Measurements from ENCODE around the gene CTAG2.
"Not testable (repeated sequence)": the region's sequence is repeated elsewhere in the genome, so short reads cannot be mapped to it uniquely, and the experiment has no call there.

Gene CTAG2

DNA sequence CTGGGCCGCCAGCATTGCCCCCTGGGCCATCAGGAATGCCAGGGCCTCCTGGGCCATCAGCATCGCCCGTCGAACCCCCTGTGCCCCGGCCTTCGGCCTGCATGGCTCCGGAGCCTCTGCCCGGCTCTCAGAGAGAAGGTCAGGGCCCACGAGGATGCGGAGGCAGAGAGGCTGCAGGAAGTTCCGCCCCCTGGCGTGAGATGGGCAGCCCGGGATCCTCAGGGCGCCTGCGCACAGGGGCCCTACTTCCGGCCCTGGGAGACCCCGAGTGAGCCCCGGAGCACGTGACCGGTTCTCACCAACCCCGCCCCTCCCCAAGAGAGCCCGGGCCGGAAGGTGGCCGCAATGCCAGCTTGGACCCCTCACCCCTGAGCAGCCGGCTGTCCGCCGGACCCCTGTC lies at the start of gene CTAG2:
CTAG2 (minus strand) TSS at position 167 of the 400 bp plus-strand sequence; CDS start at position 103, 64 bp downstream.
- DNase-seq (ENCODE audit: low read depth in 2 of 2): not testable (repeated sequence)

DNA sequence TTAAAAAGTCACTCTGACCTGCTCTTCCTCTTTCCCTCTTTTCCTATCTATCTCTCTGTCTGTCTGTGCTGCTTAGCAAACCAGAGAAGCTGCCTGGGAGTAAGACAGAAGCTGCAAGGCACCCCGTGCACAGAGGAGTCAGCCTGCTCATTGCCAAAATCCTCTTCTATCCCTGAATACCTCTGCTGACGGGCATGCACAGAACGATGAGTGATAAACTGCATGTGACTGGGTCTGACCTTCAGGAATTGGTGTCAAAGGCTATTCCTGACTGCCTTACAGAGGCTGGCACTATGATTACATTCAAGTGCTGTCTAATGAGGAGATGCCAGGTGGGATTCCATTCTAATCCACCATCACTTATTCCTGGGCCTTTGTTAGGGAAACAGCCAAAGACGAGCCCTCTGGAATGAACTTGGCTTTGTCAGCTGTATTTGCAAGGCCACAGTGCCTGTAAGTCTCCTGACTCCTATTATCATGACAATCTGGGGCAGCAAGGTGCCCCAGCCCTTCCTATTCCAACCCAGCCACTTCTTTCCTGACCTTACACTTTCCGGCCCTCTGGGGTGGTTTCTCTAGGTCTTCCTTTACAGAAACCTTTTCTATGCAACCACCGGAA lies 45.4 kb upstream of the CTAG2 start:
- no peak for DNase-seq (ENCODE audit: low read depth in 2 of 2)

DNA sequence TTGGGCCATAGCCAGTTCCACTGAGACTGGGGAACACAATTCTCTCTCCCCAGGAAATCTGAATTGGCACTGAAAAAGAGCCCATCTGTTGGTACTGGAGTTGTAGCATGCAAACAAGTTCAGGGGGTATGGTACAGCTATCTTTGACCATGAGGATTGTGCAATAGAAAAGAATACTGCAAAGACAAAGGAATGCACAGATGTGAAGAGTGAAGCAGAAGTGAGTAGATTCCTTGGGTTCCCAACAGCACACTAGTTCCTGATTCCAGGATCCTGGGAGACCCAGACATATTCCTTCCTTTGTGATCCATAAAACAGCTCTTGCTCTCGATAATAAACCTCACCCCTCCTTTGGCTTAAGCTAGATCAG lies 43.3 kb upstream of the CTAG2 start:
- DNase-seq (ENCODE audit: low read depth in 2 of 2): no peak

DNA sequence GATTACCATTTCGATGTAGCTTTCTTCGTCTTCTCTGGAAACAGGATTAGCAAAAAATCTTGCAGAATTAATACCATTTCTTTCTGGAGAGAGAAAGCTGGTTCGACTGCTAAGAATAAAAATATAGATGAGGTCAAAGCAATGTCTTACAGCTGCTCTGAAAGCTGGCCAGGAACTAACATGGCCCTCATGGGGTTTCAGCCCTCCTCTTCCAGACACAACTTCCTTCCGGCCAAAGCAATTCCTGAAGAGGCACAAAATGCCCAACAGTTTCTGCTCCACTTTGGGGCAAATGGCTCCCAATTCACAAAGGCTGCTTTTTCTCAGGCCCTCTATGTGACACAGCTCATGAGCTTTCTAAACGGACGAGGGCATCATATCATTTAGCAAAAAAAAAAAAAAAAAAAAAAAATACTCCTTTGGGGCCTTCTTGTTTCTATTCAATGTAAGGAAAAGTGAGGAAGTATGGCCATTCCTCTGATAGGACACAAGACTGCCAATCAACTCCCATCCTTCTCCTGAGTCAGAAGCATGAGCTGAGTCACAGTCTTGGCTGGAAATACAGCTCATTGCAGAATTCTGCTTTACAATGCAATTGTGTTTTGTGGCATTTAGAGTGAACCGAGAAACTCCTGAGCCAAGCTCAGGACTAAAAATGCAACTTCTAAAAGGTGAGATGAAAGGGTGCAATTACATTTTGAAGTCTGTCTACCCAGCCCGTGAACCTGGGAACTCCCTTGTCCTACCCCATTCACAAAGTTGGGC lies 42.7 kb upstream of the CTAG2 start:
- DNase-seq (ENCODE audit: low read depth in 2 of 2): peak; percentile 47 to 59

DNA sequence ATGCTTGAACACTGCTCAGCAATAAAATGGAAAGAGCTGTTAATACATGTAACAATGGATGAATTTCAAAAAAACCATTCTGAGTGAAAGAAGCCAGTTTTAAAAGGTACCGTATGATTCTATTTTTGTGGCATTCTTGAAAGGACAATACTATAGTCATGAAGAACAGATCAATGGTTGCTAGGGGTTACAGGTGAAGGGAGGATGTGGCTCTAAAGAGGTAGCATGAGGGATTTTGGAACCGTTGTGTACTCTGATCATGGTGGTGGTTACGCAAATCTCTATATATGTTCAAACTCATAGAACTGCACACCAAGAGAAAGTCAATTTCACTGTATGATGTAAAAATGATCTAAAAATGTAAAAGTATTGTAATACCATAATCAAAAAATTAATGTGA lies 40.0 kb upstream of the CTAG2 start:
- DNase-seq (ENCODE audit: low read depth in 2 of 2): no peak

DNA sequence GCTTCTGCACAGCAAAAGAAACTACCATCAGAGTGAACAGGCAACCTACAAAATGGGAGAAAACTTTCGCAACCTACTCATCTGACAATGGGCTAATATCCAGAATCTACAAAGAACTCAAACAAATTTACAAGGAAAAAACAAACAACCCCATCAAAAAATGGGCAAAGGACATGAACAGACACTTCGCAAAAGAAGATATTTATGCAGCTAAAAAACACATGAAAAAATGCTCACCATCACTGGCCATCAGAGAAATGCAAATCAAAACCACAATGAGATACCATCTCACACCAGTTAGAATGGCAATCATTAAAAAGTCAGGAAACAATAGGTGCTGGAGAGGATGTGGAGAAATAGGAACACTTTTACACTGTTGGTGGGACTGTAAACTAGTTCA lies 37.1 kb upstream of the CTAG2 start:
- DNase-seq (ENCODE audit: low read depth in 2 of 2): not testable (repeated sequence)

DNA sequence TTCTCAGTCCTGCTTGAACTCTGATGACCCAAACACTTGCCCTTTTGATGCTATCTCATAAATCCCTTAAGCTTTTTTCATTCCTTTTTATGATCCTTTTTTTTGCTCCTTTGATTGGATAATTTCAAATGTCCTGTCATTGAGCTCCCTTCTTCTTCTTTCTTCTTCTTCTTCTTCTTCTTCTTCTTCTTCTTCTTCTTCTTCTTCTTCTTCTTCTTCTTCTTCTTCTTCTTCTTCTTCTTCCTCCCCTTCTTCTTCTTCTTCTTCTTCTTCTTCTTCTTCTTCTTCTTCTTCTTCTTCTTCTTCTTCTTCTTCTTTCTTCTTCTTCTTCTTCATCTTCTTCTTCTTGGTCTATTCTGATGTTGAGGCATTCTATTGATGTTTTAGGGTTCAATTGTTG lies 18.7 kb upstream of the CTAG2 start:
- DNase-seq (ENCODE audit: low read depth in 2 of 2): not testable (repeated sequence)

DNA sequence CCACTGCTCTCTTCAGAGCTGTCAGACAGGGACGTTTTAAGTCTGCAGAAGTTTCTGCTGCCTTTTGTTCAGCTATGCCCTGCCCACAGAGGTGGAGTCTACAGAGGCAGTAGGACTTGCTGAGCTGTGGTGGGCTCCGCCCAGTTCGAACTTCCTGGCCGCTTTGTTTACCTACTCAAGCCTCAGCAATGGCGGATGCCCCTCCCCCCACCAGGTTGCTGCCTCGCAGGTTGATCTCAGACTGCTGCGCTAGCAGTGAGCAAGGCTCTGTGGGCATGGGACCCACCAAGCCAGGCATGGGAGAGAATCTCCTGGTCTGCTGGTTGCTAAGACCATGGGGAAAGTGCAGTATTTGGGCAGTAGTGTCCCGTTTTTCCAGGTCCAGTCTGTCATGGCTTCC lies 17.5 kb upstream of the CTAG2 start:
- not testable (repeated sequence) for DNase-seq (ENCODE audit: low read depth in 2 of 2)

DNA sequence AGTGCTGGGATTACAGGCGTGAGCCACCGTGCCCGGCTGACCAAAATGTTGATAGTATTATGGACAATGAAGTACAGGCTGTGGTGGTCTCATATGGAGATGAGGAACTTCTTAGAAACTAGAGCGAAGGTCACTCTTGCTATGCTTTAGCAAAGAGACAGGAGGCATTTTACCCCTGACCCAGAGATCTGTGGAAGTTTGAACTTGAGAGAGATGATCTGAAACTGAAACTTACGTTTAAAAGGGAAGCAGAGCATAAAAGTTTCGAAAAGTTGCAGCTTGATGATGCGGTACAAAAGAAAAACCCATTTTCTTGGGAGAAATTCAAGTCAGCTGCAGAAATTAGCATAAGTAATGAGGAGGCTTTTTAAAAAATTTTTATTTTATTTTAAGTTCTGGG lies 8.5 kb upstream of the CTAG2 start:
- DNase-seq (ENCODE audit: low read depth in 2 of 2): no peak

DNA sequence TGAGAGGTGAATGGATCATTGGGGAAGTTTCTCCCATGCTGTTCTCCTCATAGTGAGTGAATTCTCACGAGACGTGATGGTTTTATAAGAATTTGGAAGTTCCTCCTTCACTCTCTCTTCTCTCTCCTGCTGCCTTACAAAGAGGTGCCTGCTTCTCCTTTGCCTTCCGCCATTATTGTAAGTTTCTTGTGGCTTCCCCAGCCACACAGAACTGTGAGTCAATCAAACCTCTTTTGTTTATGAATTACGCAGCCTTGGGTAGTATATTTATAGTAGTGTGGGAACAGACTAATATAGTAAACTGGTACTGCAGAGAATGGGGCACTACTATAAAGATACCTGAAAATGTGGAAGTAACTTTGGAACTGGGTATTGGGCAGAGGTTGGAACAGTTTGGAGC lies 7.8 kb upstream of the CTAG2 start:
- DNase-seq (ENCODE audit: low read depth in 2 of 2): no peak

DNA sequence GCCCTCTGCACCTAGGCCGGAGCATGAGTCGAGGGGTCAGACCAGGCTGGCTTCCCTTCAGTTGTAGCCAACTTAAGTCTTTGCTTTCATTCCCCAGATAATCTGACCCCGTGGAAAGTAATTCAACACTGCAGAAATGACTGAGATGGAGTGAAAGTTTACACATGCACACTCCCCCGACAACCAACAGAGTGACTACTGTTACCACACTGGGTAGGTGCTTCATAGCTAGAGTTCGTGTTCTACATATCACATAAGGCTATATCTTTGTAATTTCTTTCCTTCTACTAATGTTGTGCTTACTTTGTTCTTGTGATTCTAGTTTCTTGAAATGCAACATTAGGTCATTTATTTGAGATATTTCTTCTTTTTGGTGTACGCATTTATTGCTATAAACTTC lies 7.2 kb upstream of the CTAG2 start:
- no peak for DNase-seq (ENCODE audit: low read depth in 2 of 2)

DNA sequence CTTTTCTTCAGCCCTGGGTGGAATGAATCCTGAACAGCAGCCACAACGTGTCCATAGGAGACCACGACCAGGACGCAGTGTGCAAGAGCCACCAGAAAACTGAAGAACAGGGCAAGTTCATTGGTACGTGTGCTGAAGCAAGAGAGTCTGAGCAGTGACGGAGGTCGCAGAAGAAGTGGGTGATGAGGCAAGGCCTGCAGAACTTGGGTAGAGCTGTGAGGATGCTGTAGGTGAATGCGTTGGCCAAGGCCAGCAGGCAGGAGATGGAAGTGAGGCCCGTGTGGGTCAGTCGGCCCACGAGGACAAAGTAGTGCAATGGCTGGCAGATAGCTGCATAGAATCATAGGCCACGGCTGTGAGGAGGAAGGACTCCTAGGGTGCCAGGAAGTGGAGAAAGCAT lies 5.6 kb upstream of the CTAG2 start:
- no peak for DNase-seq (ENCODE audit: low read depth in 2 of 2)

DNA sequence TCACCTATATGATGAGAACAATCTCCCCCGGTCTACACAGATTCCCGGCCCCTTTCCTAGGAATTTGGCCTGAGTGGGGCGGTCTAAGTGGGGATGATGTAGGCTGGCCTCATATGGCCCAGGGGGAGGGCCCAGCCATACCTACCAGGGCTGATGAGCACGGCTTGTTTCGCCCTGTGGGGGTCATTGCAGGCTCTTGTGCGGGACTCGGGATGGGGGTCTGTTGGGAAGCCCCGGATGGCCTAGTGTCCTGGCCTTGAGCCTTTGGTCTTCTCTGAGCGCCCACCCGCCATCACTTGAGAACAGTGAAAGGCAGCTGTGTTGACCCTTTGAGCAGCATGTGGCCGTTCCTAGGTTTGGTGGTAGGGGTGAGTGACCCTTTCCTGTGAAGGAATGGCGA lies 4.8 kb upstream of the CTAG2 start:
- no peak for DNase-seq (ENCODE audit: low read depth in 2 of 2)

DNA sequence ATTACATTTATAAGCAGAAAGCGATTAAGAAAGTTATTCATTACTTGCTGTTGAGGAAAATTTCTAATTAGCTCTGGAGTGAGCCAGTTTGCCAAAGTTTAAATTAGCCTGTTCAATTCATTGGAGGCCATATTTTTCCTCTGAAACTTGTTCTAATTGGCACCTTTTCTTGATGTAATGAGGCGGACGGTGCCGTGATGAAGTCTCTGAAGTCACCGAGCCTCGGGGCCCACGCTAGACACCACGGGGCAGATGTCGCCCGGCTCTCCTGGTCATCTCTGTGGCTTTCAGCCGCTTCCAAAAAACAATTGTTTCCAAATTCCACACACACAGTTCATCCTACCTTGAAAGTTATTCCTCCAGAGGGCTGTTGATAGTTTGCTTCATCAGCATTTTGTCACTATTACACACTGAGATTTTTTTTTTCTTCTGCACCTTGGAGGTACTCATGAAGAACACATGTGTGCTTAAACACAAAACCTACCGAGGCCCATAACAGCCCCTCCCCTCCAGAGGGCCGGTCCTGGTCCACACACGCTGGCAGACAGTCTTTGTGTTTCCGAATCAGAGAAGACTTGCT lies 3.9 kb upstream of the CTAG2 start:
- no peak for DNase-seq (ENCODE audit: low read depth in 2 of 2)

DNA sequence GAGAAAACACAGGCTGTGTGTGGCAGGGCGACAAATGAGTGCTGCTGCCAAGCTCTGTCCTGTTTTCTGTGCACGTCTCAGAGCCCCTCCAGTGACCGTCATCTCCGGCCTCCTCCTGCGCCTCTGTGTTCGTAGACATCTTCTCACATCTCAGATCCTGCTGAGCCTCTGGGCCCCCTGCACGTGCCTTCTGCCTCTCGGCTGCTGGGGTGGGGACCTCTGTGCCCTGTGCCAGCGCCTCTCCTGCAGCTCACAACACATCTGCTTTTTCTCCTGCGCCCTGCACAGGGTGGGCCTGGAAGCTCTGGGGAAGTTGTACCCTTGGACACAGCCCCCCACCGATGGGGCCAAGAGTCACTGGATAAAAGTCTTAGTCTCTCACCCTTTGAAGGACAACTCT lies 2.4 kb upstream of the CTAG2 start:
- no peak for DNase-seq (ENCODE audit: low read depth in 2 of 2)

DNA sequence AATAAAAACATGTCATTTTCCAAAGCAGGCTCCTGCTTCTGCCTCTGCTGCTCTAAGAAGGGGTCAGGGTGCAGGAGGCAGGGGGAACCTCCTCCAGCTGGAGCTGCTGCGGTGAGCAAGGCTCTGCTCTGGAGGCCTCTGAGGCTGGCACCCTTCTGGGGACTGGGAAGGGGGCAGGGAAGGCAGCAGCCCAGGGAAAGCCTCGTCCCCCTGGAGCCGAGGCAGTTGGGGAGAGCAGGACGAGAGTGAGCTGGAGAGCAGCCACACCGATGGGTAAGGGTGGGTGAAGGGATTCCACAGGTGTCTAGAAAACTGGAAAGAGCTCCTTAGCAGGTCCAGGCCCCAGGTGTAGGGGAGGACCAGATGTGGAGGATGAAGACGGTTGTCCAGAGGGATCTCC lies 2.0 kb upstream of the CTAG2 start:
- DNase-seq (ENCODE audit: low read depth in 2 of 2): no peak

DNA sequence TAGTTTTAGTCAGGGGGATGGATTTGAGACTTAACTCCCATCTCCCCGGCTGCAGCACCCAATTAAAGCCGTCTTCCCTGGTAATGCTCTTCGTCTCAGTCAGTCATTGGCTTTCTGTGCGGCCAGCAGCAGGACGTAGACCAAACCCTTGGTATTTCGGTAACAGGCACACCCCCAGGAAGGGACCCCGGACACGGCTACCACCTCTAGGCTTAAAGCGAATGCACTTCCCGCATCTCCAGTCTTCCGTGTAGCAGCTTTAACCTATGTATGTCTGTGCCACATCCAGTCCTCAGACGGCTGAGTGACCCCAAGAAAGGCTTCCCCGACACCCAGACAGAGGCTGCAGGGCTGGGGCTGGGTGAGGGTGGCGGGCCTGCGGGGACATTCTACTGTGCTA lies 1.5 kb upstream of the CTAG2 start:
- no peak for DNase-seq (ENCODE audit: low read depth in 2 of 2)

DNA sequence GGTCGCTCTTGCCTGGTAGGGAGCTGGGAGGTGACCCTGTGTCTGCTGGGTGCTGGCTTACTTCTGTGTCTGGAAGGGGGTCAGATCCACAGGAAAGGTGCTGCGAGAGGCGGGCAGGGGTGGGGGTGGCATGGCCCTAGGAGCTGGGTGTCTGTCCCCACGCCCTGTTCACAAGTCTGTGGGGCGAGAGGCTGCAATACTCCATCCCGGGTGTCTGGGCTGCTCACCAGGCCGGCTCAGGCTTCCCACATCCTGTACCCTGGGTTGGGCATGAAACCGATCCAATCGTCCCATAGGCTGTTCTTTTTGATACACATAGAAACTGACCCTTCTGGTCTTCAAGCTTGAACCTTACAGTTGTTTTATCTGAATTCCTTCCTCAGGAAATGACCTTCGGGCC lies 993 bp upstream of the CTAG2 start:
- no peak for DNase-seq (ENCODE audit: low read depth in 2 of 2)

DNA sequence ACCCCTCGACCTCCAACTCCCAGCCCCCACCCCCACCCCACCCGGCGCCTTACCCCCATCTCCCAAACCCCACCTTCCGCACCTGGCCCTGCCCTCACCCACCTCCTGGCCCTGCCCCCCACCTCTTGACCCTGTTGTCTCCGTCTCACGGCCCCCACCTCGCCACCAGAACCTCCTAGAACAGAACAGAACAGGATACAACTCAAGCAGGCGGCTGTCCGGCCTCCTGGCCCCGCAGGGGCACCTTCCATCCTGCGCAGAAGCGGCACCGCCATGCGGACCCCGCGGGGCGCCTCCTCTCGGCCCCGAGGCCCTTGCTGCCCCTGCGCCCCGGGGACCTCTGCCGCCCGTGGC lies 354 bp downstream of the CTAG2 start:
- DNase-seq (ENCODE audit: low read depth in 2 of 2): no peak

DNA sequence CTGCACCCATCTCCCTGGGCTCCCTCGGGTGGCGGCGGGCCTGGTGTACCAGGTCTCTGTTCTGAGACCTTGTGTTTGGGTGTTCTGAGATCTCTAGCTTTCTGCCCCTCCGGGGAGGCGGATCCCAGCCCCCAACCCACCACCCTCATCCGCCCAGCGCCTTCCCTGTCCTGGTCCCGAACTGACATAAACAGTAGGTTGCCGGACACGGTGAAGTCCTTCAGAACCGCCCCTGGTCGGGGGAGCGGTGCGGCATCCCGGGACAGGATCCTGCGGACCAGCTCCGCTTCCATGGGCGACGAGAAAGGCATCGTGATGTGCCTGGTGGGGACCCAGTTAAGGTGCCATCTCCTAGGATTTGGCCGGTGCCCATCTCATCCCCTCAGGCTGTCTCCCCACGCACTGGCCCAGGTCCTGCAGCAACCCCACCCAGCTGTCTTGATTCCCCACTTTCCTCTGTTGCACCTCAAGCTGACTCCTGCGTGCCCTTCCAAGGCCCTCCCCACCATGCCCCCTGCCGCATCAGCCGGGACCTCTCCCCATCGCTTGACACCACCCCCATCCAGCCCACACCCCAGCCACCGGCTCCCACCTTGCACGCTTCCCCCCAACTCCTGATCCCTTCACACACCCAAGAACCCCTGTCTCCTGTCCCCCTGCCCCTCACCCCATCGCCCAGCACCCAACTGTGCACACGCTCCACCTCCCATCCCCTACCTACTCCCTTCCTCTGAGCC lies 900 bp downstream of the CTAG2 start:
- no peak for DNase-seq (ENCODE audit: low read depth in 2 of 2)

DNA sequence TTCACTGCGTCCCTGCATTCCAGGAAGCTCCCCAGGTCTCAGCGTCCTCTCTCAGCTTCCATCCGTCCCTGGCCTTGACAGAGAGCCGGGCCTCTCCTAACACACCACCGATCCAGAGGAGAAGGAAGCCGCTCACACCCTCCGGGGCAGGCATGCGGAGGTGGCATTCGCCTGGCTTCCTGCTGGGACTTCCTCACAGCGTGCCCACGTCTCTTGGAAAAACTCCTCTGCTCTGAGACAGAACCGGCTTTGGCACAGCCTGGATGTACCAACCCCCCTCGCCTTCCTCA lies 3.2 kb downstream of the CTAG2 start:
- DNase-seq (ENCODE audit: low read depth in 2 of 2): no peak

DNA sequence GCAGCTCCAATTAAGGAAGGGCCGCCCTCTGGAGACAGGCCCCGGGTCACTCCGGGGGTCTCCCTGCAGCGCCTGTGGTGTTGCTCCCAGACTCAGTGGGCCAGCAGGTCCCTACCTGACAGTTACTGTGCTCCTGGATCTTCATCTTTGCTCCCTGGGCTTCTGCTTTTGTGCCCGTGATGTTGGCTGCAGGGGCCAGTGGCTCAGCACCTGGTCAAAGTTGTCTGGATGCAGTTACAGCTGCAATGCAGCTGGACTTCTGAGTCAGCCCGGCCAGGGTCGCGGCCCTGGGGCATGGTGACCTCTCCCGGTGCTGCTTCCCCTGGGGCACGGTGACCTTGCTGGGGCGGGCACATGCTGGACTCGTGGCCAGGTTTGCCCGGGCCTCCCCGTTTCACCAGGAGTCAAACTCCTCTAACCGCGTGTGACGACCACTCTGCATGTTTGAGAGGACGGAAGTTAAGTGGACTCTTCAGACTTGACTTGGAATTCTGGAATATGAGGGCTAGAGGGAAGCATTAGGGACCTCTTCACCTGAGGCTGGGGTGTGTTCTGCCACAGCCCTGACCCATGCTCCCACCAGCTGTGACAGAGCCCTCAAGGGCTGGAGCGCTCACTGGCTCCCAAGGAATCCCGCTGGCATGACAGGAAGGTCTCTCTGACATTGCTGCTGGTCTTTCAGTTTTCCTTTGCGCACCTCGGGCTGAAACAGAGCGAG lies 3.7 kb downstream of the CTAG2 start:
- no peak for DNase-seq (ENCODE audit: low read depth in 2 of 2)

Measured in fibroblast of skin of left biceps (primary cell).